HG03571 (cell line): ENCODE data around the gene VPREB3.
"Not testable (repeated sequence)": the region's sequence is repeated elsewhere in the genome, so short reads cannot be mapped to it uniquely, and the experiment has no call there.

ENCODE experiments used
- ATAC-seq: cut with Tn5 transposase; IDR thresholded peaks from one replicate; pipeline ENCODE4 v1.9.1; 2021; ENCODE audit not compliant: unreplicated experiment

The VPREB3 gene

DNA sequence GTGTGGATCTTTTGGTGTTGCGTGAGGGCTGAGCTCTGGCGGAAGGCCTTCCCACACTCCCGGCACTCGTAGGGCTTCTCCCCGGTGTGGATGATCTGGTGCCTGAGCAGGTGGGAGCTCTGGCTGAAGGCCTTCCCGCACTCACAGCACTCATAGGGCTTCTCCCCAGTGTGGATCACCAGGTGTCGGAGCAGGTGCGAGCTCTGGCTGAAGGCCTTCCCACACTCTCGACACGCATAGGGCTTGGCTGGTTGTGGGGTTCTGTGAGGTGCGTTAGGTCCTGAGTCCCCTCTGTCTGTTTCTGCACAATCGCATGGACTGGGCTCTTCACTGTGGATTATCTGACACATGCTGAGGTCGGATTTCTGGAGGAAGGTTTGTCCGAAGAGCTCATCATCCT lies 9.7 kb downstream of the VPREB3 start:
- no peak for ATAC-seq

DNA sequence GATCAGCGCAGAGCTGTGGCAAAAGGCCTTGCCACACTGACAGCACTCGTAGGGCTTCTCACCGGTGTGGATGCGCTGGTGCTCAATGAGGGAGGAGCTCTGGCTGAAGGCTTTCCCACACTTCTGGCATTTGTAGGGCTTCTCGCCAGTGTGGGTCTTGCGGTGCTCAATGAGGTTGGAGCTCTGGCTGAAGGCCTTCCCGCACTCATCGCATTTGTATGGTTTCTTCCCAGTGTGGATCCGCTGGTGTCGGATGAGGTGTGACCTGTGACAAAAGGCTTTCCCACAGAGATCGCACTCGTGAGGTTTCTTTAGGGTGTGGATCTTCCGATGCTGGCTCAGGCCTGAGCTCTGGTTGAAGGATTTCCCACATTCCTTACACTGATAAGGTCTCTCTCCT lies 10.2 kb downstream of the VPREB3 start:
- ATAC-seq, result no peak

DNA sequence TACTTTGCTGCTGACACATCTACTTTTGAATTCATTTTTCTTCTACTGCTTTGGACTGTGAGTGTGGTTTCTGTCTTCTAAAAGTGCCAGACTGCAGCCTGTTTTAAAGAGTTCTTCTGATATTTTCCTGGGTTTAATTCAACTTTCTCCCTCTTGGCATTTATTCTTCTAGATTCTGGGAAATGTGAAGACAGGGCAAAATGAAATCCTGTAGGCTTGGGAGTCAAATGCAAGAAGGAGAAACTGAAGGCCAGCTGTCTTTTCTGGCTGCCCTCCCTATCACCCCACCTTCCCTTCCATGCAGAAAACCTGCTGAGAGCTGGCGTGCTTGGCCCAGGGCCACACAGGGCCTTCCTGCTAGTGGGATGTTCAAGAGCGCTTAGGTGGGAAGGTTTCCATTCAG lies 10.9 kb downstream of the VPREB3 start:
- ATAC-seq, result no peak

DNA sequence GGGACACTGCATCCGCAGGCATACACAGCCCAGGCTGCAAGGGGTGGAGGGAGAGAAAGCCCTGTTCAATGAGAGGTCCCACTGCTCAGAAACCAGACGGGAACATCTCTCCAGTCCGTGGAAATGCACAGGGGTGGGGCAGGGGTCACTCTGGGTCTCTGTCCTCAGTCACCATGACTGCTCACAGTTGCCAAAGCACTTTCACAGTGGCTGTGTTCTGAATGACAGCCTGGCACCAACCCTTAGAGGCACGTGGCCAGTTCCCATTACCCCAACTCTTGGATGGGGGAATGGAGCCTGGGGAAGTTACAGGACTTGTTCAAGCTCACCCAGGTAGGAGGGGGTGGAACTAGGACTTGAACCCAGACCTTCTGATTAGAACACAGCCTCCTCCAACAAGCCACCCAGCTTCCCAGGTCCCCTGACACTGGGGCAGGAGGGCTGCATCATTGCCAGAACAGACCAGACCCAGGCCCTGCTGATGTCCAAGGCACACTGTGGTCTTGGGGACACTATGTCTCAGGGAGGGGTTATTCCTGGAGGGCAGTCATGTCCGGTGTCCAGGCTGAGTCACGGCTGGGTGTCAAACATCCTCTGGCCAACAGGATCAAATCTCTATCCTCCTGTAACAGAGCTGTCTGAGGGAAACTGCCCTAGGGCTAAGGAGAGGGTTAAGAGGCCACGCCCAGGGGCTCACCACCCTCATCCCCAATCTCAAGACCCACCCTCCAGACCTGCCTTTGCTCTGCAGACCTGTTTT lies 11.5 kb downstream of the VPREB3 start:
- ATAC-seq, result no peak

DNA sequence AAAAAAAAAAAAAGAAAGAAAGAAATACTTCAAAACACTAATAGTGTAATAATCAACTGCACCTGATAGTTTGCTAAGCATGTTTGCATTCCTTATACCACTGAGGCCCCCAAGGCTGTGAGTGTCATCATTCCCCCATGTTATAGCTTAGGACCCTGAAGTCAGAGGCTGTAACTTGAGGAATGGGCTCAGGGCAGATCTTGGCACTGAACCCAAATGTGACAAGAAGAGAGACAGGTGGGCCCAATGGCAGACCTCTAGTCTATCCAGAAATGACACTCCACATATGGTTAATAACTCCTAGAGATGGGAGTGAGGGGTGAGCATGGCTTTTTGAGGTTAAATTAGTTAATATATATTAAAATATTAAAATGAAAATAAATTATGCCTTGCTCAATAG lies 16.5 kb downstream of the VPREB3 start:
- no peak for ATAC-seq

DNA sequence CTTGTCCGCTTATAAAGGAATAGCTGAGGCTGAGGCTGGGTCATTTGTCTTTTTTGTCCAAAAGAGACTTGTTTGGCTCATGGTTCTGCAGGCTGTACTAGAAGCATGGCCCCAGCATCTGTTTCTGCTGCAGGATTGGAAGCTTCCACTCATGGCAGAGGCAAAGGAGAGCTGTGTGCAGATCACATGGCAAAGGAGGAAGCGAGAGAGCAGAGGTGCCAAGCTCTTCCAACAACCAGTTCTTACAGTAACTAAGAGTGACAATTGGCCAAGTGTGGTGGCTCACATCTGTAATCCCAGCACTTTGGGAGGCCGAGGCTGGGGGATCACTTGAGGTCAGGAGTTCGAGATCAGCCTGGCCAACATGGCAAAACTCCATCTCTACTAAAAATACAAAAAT lies 26.1 kb downstream of the VPREB3 start:
- not testable (repeated sequence) for ATAC-seq

DNA sequence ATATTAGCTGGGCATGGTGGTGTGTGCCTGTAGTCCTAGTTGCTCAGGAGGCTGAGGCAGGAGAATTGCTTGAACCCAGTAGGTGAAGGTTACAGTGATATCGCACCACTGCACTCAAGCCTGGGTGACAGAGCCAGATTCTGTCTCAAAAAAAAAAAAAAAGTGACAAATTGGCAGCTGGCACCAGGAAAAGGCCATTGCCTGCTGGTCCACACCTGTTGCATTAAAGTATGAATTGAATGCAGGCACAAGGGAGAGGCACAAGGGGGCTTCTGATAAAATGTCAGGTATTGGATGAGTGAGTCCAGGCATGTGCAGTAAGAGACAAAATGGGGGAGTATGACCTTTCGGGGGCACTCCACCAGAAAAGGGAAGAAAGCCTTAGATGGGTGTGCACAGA lies 31.5 kb downstream of the VPREB3 start:
- ATAC-seq, result no peak

DNA sequence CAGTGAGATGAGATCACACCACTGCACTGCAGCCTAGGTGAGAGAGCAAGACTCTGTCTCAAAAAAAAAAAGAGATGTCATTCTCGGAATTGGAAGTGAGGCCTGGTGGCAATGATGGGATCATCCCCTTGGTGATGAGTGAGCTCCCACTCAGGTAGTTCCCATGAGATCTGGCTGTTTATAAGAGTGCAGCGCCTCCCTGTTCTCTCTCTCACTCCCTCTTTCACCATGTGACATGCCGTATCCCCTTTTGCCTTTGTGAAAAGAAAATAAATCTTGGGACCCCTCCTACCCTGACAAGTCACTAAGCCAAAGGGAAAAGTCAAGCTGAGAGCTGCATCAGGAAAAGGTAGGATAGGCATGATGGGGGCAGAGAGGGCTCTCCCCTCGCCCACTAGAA lies 32.1 kb downstream of the VPREB3 start:
- no peak for ATAC-seq

DNA sequence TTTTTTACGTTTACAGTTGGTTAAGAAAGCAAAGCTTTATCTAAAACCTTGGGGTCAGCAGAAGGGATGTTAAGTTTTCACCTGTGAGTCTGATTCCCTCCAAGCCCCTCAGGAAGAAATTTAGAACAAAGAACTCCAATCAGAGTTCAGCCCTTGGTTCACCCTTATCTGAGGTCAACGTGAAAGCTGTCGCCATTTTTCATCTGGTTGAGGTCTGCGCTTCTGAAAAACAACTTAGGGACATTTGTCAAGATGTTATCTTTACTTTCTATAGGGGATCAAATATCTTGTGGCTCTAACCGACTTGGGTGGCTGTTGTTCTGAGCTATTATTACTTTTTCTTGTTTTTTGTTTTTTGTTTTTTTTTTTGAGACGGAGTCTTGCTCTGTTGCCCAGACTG lies 33.4 kb downstream of the VPREB3 start:
- ATAC-seq, result no peak

DNA sequence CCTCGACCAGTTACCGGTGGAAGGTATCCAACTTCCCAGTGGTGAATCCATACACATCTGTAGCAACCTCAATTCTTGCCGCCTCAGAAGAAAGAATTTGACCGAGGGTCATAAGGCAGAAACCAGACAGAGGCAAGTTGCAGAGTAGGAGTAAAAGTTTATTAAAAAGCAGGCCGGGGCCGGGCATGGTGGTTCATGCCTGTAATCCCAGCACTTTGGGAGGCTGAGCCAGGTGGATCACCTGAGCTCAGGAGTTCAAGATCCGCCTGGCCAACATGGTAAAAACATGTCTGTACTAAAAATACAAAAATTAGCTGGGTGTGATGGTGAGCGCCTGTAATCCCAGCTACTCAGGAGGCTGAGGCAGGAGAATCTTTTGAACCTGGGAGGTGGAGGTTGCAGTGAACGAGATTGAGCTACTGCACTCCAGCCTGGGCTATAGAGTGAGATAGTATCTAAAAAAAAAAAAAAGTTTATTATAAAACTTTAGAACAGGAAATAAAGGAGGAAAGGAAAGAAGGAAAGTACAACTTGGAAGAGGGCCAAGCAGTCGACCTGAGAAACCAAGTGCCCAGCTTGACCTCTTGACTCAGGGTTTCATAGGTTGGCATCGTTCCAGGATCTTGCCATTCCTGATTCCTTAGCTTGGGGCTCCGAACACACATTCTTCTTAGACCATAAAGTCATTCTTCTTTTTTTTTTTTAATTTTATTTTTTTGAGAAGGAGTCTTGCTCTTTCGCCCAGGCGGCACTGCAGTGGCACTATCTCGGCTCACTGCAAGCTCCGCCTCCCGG lies 35.7 kb downstream of the VPREB3 start:
- ATAC-seq, result no peak

DNA sequence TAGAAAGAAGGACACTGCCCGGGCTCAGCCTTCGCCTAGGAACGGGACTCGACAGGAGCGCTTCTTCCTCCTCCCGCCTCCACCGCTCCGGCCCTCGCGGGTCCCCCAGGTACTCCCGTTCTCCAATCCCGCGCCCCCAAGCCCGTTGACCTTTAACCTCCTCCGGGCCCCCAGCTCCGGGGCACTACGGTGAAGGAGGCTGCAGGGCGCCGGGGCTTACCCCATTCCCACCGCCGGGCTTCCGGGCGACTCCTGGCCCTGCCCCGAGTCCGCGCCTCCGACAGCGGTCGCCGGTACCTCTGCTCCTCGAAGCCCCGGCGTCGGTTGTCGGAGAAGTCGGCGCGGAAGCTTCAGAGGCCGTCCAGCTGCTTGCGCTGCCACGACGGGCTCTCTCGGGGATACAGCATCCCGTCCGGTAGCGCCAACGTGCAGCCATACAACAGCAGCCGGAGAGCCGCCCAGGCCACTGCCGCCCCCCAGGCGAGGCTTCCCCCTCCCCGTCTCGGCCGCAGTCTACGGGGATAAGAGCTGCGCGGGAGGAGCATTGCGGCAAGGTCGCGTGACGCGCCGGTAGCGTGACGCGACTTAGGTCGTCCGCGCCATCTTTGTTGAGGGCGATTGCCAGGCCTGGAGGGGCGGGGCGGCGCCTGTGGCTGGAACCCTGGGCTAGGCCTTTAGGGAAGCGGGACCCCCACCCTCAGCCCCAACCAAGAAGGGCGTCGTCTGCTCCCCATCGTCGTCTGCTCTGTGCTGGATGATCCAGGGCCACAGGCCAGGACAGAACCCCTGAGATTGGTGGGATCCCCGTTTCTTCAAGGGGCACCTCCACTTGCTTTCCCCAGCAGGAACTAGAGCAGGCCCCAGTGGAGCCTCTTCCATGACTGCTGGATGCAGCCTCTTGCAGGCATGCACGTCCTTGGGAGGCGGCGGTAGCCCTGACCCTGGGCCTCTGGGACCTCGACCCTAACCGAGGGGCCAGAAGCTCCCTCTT lies 37.1 kb downstream of the VPREB3 start:
- peak; percentile 62 for ATAC-seq

DNA sequence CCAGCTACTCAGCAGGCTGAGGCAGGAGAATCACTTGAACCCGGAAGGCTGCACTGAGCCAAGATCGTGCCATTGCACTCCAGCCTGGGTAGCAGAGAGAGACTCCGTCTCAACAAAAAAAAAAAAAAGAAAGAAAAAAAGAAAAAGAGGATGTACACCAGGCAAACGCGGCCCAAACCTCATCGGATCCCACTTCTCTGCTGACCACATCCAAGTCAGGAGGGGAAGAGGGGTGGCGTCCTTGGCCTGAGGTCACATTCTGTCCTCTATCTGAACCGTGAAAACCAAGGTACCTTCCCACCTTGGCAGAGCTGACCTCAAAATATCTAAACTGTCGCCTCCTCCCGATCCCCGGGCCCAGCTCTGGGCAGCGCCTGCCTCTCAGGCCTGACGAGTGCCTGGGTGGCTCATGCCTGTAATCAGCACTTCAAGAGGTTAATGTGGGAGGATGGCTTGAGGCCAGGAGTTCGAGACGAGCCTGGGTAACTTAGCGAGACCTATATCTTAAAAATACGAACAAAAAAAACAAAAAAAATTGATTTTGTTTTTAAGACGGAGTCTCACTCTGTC lies 38.3 kb downstream of the VPREB3 start:
- no peak for ATAC-seq

DNA sequence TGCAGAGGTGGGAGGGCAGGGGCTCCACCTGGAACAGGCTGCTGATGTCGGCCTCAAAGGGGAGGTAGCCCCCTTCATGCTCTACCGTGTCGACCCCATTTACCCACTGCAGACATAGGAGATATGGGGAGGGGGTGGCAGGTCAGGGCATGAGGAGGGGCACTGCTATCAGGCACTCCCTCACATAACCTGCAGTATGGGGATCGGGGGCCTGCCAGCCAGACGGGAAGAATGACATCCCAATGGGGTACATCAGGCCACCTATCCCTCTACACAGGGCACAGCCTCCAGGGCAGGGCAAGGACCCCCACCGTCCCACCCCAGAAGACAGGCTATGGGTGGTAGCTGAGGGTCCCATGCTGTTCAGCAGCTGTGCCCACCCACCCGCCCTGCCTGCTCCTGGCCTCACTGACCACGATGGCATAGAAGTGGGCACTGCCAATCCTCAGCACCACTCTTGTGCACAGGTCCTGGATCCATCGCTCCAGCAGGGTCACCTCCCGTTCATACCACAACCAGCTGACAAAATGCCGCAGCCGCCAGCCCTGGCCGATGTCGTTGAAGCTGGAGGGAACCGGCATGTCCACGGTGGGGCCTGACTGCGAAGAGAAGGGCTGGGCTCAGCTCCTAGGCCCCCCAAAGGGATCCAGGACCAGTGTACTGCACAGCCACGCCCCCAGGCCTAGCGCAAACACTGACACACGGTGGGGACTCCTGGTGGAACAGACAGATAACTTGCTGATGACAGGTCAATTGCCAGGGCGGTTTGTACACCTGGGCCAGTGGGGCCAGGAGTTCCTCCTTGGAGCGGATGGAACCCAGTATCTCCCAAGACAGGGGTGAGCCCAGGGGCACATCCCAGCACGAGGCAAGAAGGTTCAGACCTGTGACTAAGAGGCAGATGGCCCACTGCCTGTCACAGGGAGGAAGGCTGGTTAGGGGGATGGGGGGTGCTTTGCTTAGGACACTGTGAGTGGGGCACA lies 39.3 kb downstream of the VPREB3 start:
- no peak for ATAC-seq

DNA sequence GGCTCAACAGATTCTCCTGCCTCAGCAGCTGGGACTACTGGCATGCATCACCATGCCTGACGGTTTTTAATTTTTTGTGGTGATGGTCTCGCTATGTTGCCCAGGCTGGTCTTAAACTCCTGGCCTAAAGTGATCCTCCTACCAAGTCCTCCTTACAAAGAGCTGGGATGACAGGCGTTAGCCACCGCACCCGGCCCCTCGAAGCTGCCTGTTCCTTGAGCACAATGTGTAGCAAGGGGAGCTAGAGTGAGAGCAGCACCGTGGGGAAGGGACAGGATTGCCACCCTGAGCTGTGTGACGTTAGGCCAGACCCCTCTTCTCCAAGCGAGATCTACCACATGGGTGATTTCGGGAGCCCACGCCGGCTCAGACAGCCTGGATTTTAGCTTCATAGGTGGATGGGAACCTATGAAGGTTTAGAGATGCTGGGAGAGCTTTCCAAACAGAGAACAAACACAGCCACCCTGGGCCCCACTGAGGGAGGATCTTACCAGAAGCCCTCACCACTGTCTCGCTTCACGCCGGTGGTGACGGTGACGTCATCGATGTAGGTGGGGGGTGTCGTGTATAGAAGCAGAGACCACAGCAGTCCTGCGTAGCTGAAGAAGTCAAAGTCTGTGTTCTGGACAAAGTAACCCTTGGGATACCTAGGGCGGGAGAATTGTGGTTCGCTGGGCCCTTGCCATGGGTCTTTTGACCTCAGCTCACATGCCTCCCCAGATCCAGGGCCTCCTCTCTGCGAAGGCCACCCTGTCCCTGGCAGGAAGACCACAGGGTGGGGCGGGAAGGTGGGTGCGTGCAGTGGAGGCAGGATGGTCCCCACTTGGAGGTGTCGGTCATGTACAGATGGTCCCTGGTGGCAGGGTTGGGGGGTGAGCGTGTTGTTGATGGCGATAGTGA lies 40.3 kb downstream of the VPREB3 start:
- no peak for ATAC-seq

DNA sequence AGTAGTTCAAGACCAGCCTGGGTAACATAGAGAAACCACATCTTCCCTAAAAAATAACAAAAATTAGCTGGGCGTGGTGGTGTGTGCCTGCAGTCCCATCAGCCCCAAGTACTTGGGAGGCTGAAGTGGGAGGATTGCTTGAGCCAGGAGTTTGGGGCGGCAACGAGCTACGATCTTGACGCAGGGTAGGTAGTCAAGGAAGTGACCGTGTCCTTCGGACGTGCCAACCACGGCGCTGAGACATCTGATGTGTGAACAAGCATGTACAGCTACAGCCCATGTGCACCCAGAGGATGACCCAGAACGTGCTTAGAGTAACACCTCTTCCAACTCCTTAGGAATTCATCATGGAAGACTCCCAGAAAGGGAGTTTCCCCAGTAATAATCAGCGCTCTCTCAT lies 42.0 kb downstream of the VPREB3 start:
- ATAC-seq, result no peak

DNA sequence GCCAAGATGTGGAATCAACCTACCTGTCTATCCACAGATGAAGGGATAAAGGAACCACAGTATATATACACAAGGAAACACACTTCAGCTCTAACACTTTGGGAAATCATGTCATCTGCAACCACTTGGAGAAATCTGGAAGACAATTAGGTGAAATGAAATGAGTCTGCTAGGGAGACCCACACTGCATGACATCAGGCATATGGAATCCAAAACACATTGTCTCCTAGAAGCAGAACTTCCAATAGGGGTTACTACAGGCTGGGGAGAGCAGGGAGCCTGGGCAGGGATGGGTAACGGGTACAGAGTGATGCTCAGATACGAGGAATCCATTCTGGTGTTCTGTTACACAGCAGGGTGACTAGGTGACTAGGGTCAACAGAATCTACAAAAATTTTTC lies 45.1 kb downstream of the VPREB3 start:
- ATAC-seq, result no peak

DNA sequence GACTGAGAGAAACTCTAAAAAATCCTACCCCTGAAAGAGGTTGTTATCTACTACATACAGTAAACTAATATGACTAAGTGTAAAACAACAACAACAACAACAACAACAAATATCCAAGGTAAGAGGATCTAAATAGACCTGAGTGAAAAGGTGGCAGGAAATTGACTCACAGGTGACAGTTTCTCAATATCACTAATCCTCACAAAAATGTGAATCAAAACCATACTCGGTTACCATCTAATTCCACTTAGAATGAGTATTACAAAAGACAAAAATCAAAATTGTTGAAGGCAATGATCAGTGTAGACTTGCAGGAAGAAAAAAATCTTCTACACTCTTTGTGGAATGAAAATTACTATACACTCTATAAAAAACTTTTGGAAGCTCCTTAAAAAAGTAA lies 46.0 kb downstream of the VPREB3 start:
- ATAC-seq, result no peak

DNA sequence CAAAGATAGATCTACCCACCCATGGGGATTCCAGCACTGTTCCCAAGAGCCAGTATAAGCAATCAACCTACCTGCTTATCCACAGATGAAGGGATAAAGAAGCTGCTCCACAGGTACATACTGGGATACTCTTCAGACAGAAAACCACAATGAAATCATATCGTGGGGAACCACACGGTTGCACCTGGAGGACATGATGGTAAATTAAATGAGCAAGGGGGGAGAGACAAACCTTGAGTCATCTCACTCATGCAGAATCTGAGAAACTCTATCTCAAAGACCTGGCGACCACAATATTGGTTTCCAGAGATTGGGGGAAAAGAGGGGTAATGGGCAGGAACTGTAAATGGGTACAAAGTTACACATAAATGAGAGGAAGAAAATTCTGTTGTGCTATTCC lies 48.9 kb downstream of the VPREB3 start:
- no peak for ATAC-seq

DNA sequence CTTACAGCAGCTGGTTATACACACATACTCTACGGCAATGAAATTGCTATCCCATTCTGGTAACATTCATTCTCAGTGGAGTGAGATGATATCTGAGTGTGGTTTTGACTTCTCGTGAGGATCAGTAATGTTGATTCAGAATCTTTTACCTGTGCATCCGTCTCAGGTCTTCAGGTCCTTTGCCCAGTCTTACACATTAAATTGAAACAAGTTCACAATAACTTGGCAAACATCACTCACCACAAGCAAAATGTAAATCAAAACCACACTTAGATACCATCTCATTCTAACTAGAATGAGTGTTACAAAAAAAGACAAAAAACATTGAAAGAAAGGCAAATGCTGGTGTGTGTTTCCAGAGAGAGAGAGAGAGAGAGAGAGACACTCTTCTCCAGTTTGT lies 49.4 kb downstream of the VPREB3 start:
- ATAC-seq, result no peak
